ENCODE measurements around the gene PTPN3.

GRCh38 chr9:109419531-109419930 lies 78.6 kb downstream of the PTPN3 start:
- TF ChIP-seq TCF7L2 (IDR thresholded peaks at IDR 0.05; ENCODE audit: borderline replicate concordance, extremely low read depth, insufficient read depth, insufficient read length): no peak
- TF ChIP-seq, protein P1, sequence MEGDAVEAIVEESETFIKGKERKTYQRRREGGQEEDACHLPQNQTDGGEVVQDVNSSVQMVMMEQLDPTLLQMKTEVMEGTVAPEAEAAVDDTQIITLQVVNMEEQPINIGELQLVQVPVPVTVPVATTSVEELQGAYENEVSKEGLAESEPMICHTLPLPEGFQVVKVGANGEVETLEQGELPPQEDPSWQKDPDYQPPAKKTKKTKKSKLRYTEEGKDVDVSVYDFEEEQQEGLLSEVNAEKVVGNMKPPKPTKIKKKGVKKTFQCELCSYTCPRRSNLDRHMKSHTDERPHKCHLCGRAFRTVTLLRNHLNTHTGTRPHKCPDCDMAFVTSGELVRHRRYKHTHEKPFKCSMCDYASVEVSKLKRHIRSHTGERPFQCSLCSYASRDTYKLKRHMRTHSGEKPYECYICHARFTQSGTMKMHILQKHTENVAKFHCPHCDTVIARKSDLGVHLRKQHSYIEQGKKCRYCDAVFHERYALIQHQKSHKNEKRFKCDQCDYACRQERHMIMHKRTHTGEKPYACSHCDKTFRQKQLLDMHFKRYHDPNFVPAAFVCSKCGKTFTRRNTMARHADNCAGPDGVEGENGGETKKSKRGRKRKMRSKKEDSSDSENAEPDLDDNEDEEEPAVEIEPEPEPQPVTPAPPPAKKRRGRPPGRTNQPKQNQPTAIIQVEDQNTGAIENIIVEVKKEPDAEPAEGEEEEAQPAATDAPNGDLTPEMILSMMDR (IDR thresholded peaks at IDR 0.05 in 2 of 3, conservative IDR thresholded peaks at IDR 0.05 in 1 of 3; ENCODE audit: borderline replicate concordance in 1 of 3, insufficient read depth in 1 of 3, low read depth in 2 of 3, low read length in 2 of 3): no peak
- TF ChIP-seq, protein P2, sequence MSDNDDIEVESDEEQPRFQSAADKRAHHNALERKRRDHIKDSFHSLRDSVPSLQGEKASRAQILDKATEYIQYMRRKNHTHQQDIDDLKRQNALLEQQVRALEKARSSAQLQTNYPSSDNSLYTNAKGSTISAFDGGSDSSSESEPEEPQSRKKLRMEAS (IDR thresholded peaks at IDR 0.05): no peak
- TF ChIP-seq ELF1 (IDR thresholded peaks at IDR 0.05; ENCODE audit: borderline replicate concordance, low read depth): no peak
- TF ChIP-seq EZH2phosphoT487 (IDR thresholded peaks at IDR 0.05; ENCODE audit: borderline replicate concordance): no peak
- TF ChIP-seq ATF3 (IDR thresholded peaks at IDR 0.05): no peak
- no peak for TF ChIP-seq SRF (IDR thresholded peaks at IDR 0.05; ENCODE audit: low read depth)
- TF ChIP-seq POLR2A (IDR thresholded peaks at IDR 0.05; ENCODE audit: borderline replicate concordance, extremely low read depth, insufficient read depth, insufficient read length): no peak
- no peak for TF ChIP-seq EGR1 (IDR thresholded peaks at IDR 0.05; ENCODE audit: low read depth)
- no peak for TF ChIP-seq EZH2 (IDR thresholded peaks at IDR 0.05)
- no peak for TF ChIP-seq CEBPB (IDR thresholded peaks at IDR 0.05; ENCODE audit: low read depth)
- TF ChIP-seq YY1 (IDR thresholded peaks at IDR 0.05; ENCODE audit: extremely low read depth, insufficient replicate concordance, low read depth, low read length): no peak
- TF ChIP-seq POLR2AphosphoS5 (IDR thresholded peaks at IDR 0.05; ENCODE audit: low read depth, low read length): no peak
- TF ChIP-seq RAD21 (IDR thresholded peaks at IDR 0.05; ENCODE audit: low read depth): no peak

All from HCT116 (cell line).